Fibroblast of lung (primary cell): ENCODE measurements around the gene RHBG. TPM values are rescaled to one million over a fixed set of nuclear protein-coding genes. Genes with fewer than 3 reads are reported as not detected.

Source experiments
- DNase-seq, 2 donors: peaks; one replicate each; pipeline versions ENCODE4 v3.0.0 to v3.0.0-alpha.2; 2010; ENCODE audit warnings: low read depth in 2 of 2
- H2AFZ ChIP-seq: 2 replicates; pipeline ENCODE4 v1.5.1; 2012; ENCODE audit warnings: low read length, control low read depth, inconsistent platforms
- H3K27ac ChIP-seq: 2 replicates; pipeline ENCODE4 v1.5.1; 2011; ENCODE audit warnings: low read length, control low read depth; ENCODE audit not compliant: insufficient read depth
- H3K27me3 ChIP-seq: 2 replicates; pipeline ENCODE4 v1.5.1; 2011; ENCODE audit warnings: mild to moderate bottlenecking, low read length; ENCODE audit not compliant: control insufficient read depth, insufficient read depth
- H3K36me3 ChIP-seq: 2 replicates; pipeline ENCODE4 v1.5.1; 2011; ENCODE audit warnings: low read length; ENCODE audit not compliant: control insufficient read depth, insufficient read depth
- H3K4me1 ChIP-seq: 2 replicates; pipeline ENCODE4 v1.5.1; 2011; ENCODE audit warnings: low read length; ENCODE audit not compliant: control insufficient read depth, insufficient read depth; ENCODE audit errors: extremely low read depth
- H3K4me2 ChIP-seq: 2 replicates; pipeline ENCODE4 v1.5.1; 2011; ENCODE audit warnings: low read length, control low read depth; ENCODE audit not compliant: insufficient read depth; ENCODE audit errors: extremely low read depth
- H3K4me3 ChIP-seq, 4 experiments: fragments of 200-600 bp in 1 of 4; sonication (generic) in 1 of 4; replicated peaks in 1 of 4; 2 replicates each; pipeline ENCODE4 v1.5.1; 2011 to 2016; ENCODE audit warnings: low read length in 4 of 4, low read depth in 3 of 4, mild to moderate bottlenecking in 3 of 4, control low read depth in 2 of 4, inconsistent platforms in 1 of 4, mixed read lengths in 1 of 4; ENCODE audit not compliant: insufficient read depth in 1 of 4; ENCODE audit errors: control extremely low read depth in 1 of 4
- H3K79me2 ChIP-seq: 2 replicates; pipeline ENCODE4 v1.5.1; 2012; ENCODE audit warnings: mild to moderate bottlenecking, low read length, inconsistent platforms; ENCODE audit not compliant: control insufficient read depth, insufficient read depth
- H3K9ac ChIP-seq: 2 replicates; pipeline ENCODE4 v1.5.1; 2011; ENCODE audit warnings: mild to moderate bottlenecking, low read length, control low read depth; ENCODE audit not compliant: insufficient read depth
- H3K9me3 ChIP-seq: 2 replicates; pipeline ENCODE4 v1.5.1; 2012; ENCODE audit warnings: low read depth, low read length; ENCODE audit not compliant: control insufficient read depth, insufficient read depth
- H4K20me1 ChIP-seq: 2 replicates; pipeline ENCODE4 v1.5.1; 2011; ENCODE audit warnings: low read length; ENCODE audit not compliant: control insufficient read depth, insufficient read depth; ENCODE audit errors: extremely low read depth
- EZH2 ChIP-seq: IDR thresholded peaks from 2 replicates; pipeline ENCODE4 v1.5.1; 2012; ENCODE audit warnings: low read length, control low read depth, mild to moderate bottlenecking; ENCODE audit errors: missing control alignments
- polyA plus RNA-seq, 2 donors: library from polyadenylated mRNA; depleted of rRNA in 1 of 2; stranded (reverse) in 1 of 2; unstranded in 1 of 2; fragments of >200 nt; gene quantifications; 2 replicates each; pipeline ENCODE4 v1.2.1, GENCODE V29; 2011 to 2012; ENCODE audit warnings: missing spikeins in 1 of 2
- total RNA-seq: library from RNA; depleted of rRNA; stranded (reverse); fragments of >200 nt; gene quantifications from 2 replicates; pipeline ENCODE4 v1.2.1, GENCODE V29; 2014
- TF ChIP-seq, protein P1 (sequence below), 2 donors: IDR thresholded peaks in 1 of 2; conservative IDR thresholded peaks in 1 of 2; 1 replicate in 1 of 2; 2 replicates in 1 of 2; pipeline ENCODE4 v1.5.1; 2011 to 2012; ENCODE audit warnings: low read length in 2 of 2, control low read depth in 1 of 2, inconsistent platforms in 1 of 2, low read depth in 1 of 2, mild to moderate bottlenecking in 1 of 2

The RHBG gene
- total and polyA plus RNA-seq, 2 donors (not counting 1 experiment from before 2014, with no cell fraction given): not detected

DNA sequence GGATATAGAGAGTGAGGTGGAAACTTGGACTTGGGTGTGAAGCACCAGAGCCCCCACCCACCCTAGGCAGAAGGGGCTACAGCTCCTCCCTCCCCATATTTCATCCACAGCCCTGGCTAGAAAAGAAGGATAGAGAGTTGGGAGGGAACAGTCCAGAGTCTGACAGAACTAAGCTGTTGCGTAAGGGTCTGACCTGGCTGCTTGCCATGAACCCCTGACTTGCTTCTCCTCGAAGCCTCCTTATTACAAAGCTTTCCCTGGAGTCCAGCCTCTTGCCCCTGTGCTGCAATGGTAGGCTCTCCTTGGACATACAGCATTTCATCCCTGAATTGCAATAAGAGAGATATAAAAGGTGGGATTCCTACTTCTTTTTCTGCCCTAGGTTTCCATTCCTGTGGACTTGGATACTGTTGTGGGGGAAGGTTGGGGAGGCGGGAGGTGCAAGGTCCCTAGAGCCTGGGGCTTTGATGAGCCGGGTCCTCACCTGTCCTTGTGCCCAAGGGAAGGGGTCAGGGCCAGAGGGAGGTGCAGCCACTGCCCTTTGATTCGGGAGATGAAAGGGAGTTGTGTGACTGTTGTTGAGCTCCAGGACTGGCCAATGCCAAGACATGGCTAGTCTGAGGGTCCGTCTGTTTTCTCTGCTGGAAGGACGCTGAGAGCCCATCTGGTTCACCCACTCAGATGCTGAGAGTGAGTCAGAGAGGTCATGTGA is 2.7 kb downstream of the RHBG start:
- Histone ChIP-seq H3K9me3 (no peaks in the 10 kb centered on the region), H3K4me1 (no peaks in the 10 kb centered on the region), H3K36me3 (no peaks in the 10 kb centered on the region), H3K9ac (no peak overlapping the region), H2AFZ (no peak overlapping the region), H4K20me1 (no peaks in the 10 kb centered on the region), H3K79me2 (no peaks in the 10 kb centered on the region), H3K4me3 (no peak overlapping the region), H3K27ac (no peak overlapping the region), H3K4me2 (no peak overlapping the region), H3K27me3 (peaks cover 32% of the 10 kb centered on the region)
- TF ChIP-seq, protein P1, sequence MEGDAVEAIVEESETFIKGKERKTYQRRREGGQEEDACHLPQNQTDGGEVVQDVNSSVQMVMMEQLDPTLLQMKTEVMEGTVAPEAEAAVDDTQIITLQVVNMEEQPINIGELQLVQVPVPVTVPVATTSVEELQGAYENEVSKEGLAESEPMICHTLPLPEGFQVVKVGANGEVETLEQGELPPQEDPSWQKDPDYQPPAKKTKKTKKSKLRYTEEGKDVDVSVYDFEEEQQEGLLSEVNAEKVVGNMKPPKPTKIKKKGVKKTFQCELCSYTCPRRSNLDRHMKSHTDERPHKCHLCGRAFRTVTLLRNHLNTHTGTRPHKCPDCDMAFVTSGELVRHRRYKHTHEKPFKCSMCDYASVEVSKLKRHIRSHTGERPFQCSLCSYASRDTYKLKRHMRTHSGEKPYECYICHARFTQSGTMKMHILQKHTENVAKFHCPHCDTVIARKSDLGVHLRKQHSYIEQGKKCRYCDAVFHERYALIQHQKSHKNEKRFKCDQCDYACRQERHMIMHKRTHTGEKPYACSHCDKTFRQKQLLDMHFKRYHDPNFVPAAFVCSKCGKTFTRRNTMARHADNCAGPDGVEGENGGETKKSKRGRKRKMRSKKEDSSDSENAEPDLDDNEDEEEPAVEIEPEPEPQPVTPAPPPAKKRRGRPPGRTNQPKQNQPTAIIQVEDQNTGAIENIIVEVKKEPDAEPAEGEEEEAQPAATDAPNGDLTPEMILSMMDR (conservative IDR thresholded peaks at IDR 0.05 in 1 of 2, IDR thresholded peaks at IDR 0.05 in 1 of 2; ENCODE audit: low read depth in 1 of 2, low read length in 2 of 2): no peak
- TF ChIP-seq EZH2: no peak
- peak; percentile 54 to 78 for DNase-seq

DNA sequence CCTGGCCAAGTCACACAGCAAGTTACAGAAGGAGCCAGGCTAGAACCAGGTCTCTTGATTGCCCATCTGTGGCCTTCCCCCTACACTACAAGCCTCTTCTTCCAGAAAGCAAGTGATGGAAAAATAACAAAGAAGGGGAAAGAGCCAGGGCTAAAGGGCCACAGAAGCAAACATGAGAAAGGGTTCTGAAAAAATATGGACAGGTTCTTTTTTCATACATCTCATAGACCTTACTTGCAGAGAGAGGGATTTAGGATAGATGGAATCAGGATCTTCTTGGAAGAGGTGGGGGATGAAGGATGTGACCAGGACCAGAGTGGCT is 3.2 kb downstream of the RHBG start:
- no peak for DNase-seq
- TF ChIP-seq, protein P1 (conservative IDR thresholded peaks at IDR 0.05 in 1 of 2, IDR thresholded peaks at IDR 0.05 in 1 of 2; ENCODE audit: low read depth in 1 of 2, low read length in 2 of 2): no peak
- TF ChIP-seq EZH2: no peak
- H3K9me3 ChIP-seq: no peaks in the 10 kb centered on the region
- H3K36me3 ChIP-seq: no peaks in the 10 kb centered on the region
- no peak overlapping the region for H2AFZ ChIP-seq
- no peak overlapping the region for H3K4me3 ChIP-seq
- no peaks in the 10 kb centered on the region for H3K79me2 ChIP-seq
- peaks cover 27% of the 10 kb centered on the region for H3K27me3 ChIP-seq
- no peak overlapping the region for H3K4me2 ChIP-seq
- no peaks in the 10 kb centered on the region for H4K20me1 ChIP-seq
- no peak overlapping the region for H3K9ac ChIP-seq
- H3K4me1 ChIP-seq: no peaks in the 10 kb centered on the region
- no peak overlapping the region for H3K27ac ChIP-seq

DNA sequence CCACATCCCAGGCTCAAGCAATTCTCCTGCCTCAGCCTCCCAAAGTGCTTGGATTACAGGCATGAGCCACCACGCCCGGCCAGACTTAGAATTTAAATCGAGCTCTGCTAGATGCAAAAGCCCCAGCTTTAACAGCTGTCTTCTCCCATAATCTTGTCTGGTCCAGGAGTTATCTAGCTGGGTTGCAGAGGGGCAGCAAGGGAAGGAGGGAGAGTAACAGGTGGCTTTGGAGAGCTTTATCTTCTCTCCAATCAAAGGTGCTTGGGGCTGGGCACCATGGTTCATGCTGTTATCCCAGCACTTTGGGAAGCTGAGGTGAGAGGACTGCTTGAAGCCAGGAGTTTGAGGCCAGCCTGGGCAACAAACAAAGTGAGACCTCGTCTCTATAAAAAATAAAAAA is 3.9 kb downstream of the RHBG start:
- no peaks in the 10 kb centered on the region for H4K20me1 ChIP-seq
- no peaks in the 10 kb centered on the region for H3K9me3 ChIP-seq
- DNase-seq: no peak
- no peaks in the 10 kb centered on the region for H3K79me2 ChIP-seq
- H3K27me3 ChIP-seq: peaks cover 21% of the 10 kb centered on the region
- H3K4me1 ChIP-seq: no peaks in the 10 kb centered on the region
- no peaks in the 10 kb centered on the region for H3K36me3 ChIP-seq
- no peak overlapping the region for H3K27ac ChIP-seq
- no peak overlapping the region for H3K4me3 ChIP-seq
- H3K4me2 ChIP-seq: no peak overlapping the region
- no peak overlapping the region for H3K9ac ChIP-seq
- no peak overlapping the region for H2AFZ ChIP-seq
- TF ChIP-seq, protein P1 (conservative IDR thresholded peaks at IDR 0.05 in 1 of 2, IDR thresholded peaks at IDR 0.05 in 1 of 2; ENCODE audit: low read depth in 1 of 2, low read length in 2 of 2): no peak
- TF ChIP-seq EZH2: no peak
